Liver (tissue), 9 donors: ENCODE data around the gene KAT5. TPM values are rescaled to one million over a fixed set of nuclear protein-coding genes. Genes with fewer than 3 reads are reported as not detected.

Experiments
- DNase-seq: peaks from one replicate; pipeline ENCODE4 v3.0.0-alpha.2; 2017; ENCODE audit warnings: low spot score
- H3K27ac ChIP-seq, 2 donors: one replicate each; pipeline ENCODE4 v1.7.0; 2013; ENCODE audit warnings: inconsistent platforms in 2 of 2, low read length in 2 of 2, control low read depth in 1 of 2, low read depth in 1 of 2, mild to moderate bottlenecking in 1 of 2
- H3K27me3 ChIP-seq, 4 donors: one replicate each; pipeline versions ENCODE4 v1.6.1 to v1.7.0; 2013; ENCODE audit warnings: low read length in 3 of 4, inconsistent platforms in 1 of 4, mild to moderate bottlenecking in 1 of 4, moderate library complexity in 1 of 4; ENCODE audit not compliant: control insufficient read depth in 4 of 4, insufficient read depth in 4 of 4
- H3K36me3 ChIP-seq, 4 donors: one replicate each; pipeline versions ENCODE4 v1.6.1 to v1.7.0; 2013; ENCODE audit warnings: low read length in 3 of 4, mild to moderate bottlenecking in 3 of 4, low read depth in 1 of 4, moderate library complexity in 1 of 4; ENCODE audit not compliant: control insufficient read depth in 4 of 4, insufficient read depth in 3 of 4
- H3K4me1 ChIP-seq, 4 donors: one replicate each; pipeline versions ENCODE4 v1.6.1 to v1.7.0; 2013; ENCODE audit warnings: low read length in 3 of 4, mild to moderate bottlenecking in 3 of 4, moderate library complexity in 1 of 4; ENCODE audit not compliant: control insufficient read depth in 4 of 4, insufficient read depth in 4 of 4
- H3K4me3 ChIP-seq, 3 donors: one replicate each; pipeline versions ENCODE4 v1.6.1 to v1.7.0; 2013; ENCODE audit warnings: low read length in 3 of 3, control low read depth in 1 of 3, low read depth in 1 of 3, mild to moderate bottlenecking in 1 of 3
- H3K9ac ChIP-seq, 2 donors: one replicate each; pipeline ENCODE4 v1.7.0; 2013; ENCODE audit warnings: low read length in 2 of 2, mild to moderate bottlenecking in 2 of 2, moderate library complexity in 2 of 2, control low read depth in 1 of 2, low read depth in 1 of 2
- H3K9me3 ChIP-seq, 4 donors: one replicate each; pipeline versions ENCODE4 v1.6.1 to v1.7.0; 2013; ENCODE audit warnings: low read length in 3 of 4; ENCODE audit not compliant: control insufficient read depth in 4 of 4
- EGR1 ChIP-seq, 2 donors: IDR thresholded peaks; 2 replicates each; pipeline ENCODE4 v1.6.1; 2016 to 2018; ENCODE audit warnings: antibody characterized with exemption in 2 of 2, low read depth in 2 of 2
- FOXA1 ChIP-seq: IDR thresholded peaks from 2 replicates; pipeline ENCODE4 v1.6.1; 2016; ENCODE audit warnings: antibody characterized with exemption
- FOXA2 ChIP-seq: IDR thresholded peaks from 2 replicates; pipeline ENCODE4 v1.6.1; 2016; ENCODE audit warnings: antibody characterized with exemption
- GABPA ChIP-seq, 2 donors: IDR thresholded peaks in 1 of 2; conservative IDR thresholded peaks in 1 of 2; 2 replicates each; pipeline ENCODE4 v1.6.1; 2016; ENCODE audit warnings: antibody characterized with exemption in 2 of 2, mild to moderate bottlenecking in 1 of 2, moderate library complexity in 1 of 2
- HNF4G ChIP-seq: IDR thresholded peaks from 2 replicates; pipeline ENCODE4 v1.6.1; 2016; ENCODE audit warnings: antibody characterized with exemption
- JUND ChIP-seq, 2 donors: IDR thresholded peaks; 2 replicates each; pipeline ENCODE4 v1.6.1; 2016; ENCODE audit warnings: antibody characterized with exemption in 2 of 2
- NR2F2 ChIP-seq: IDR thresholded peaks from 2 replicates; pipeline ENCODE4 v1.6.1; 2016; ENCODE audit warnings: antibody characterized with exemption
- RAD21 ChIP-seq, 2 donors: IDR thresholded peaks; 2 replicates each; pipeline ENCODE4 v1.6.1; 2016; ENCODE audit warnings: antibody characterized with exemption in 2 of 2, mild to moderate bottlenecking in 2 of 2
- RXRA ChIP-seq, 2 donors: IDR thresholded peaks; 2 replicates each; pipeline ENCODE4 v1.6.1; 2017 to 2018; ENCODE audit warnings: antibody characterized with exemption in 2 of 2, mild to moderate bottlenecking in 1 of 2
- SP1 ChIP-seq: IDR thresholded peaks from 2 replicates; pipeline ENCODE4 v1.6.1; 2018; ENCODE audit warnings: antibody characterized with exemption, mild to moderate bottlenecking
- TAF1 ChIP-seq: conservative IDR thresholded peaks from 2 replicates; pipeline ENCODE4 v1.6.1; 2016; ENCODE audit warnings: antibody characterized with exemption, mild to moderate bottlenecking
- YY1 ChIP-seq: IDR thresholded peaks from 2 replicates; pipeline ENCODE4 v1.6.1; 2016; ENCODE audit warnings: antibody characterized with exemption, mild to moderate bottlenecking
- WGBS: extraction: QIAGEN DNeasy Blood & Tissue Kit; methylation state at CpG from one replicate; pipeline ENCODE4 v1.1.7; 2013; 5-methylcytosine and 5-hydroxymethylcytosine counted together
- polyA plus RNA-seq, 2 donors: library from polyadenylated mRNA; stranded (reverse) in 1 of 2; unstranded in 1 of 2; fragments of 200-250 nt in 1 of 2; fragments of >200 nt in 1 of 2; fragmentation: Nextera tagmentation in 1 of 2; extraction: Ambion mirVana in 1 of 2; gene quantifications; one replicate each; pipeline versions ENCODE4 v1.2.1 to v1.2.3, GENCODE V29; 2013 to 2015
- total RNA-seq, 2 donors: library from RNA; depleted of rRNA; stranded (reverse); fragments of >200 nt; gene quantifications; one replicate each; pipeline ENCODE4 v1.2.3, GENCODE V29; 2014
- TF ChIP-seq, protein P1 (sequence below): IDR thresholded peaks from 2 replicates; pipeline ENCODE4 v1.6.1; 2016; ENCODE audit warnings: antibody characterized with exemption
- donor health status: healthy.
- donor health status: healthy.
- donor health status: healthy.
- donor health status: healthy.
- donor health status: healthy.

KAT5 gene
- total and polyA plus RNA-seq, 4 donors, result 15.5 to 22.9 (median 18.4) TPM

DNA sequence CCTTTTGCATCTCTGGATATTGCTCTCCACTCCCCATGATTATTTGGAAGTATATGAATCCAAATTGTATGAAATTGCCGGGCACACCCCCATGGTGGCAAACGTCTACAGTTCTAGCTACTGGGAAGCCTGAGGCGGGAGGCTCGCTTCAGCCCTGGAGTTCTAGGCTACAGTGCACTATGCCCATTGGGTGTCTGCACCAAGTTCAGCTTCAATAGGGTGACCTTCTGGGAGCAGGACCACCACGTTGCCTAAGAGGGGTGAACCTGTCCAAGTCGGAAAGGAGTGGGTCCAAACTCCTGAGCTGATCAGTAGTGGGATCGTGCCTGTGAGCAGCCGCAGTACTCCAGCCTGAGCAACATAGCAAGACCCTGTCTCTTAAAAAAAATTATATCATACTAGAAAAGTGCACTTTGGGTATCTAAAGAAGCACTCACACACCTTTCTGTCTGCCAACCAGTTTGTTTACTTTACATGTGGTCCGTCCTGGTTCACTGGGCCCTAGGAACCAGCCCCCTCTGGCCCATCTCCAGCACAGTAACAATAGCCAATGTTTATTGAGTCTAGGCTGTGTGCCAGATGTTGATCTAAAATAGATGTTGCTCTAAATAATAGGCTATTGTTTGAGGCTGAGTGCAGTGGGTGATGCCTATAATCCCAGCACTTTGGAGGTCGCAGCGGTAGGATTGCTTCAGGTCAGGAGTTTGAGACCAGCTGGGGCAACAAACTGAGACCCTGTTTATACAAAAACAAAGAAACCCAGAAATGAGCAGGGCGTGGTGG is 16.4 kb upstream of the KAT5 start:
- Histone ChIP-seq H3K27me3 (no peaks in the 10 kb centered on the region), H3K27ac (no peak overlapping the region), H3K9me3 (no peaks in the 10 kb centered on the region), H3K4me1 (peaks cover 0 to 6% (median 0%) of the 10 kb centered on the region in 4 donors), H3K36me3 (no peaks in the 10 kb centered on the region), H3K9ac (no peak overlapping the region), H3K4me3 (no peak overlapping the region)
- WGBS, result 72% methylated on average over 12 of the region's 12 CpGs
- no peak for TF ChIP-seq JUND (IDR thresholded peaks at IDR 0.05)
- TF ChIP-seq RAD21 (IDR thresholded peaks at IDR 0.05), result no peak
- TF ChIP-seq FOXA1, result no peak
- TF ChIP-seq NR2F2, result no peak
- no peak for TF ChIP-seq EGR1 (IDR thresholded peaks at IDR 0.05; ENCODE audit: low read depth in 2 of 2)
- TF ChIP-seq YY1, result no peak
- TF ChIP-seq FOXA2, result no peak
- TF ChIP-seq SP1, result no peak
- TF ChIP-seq, protein P1, sequence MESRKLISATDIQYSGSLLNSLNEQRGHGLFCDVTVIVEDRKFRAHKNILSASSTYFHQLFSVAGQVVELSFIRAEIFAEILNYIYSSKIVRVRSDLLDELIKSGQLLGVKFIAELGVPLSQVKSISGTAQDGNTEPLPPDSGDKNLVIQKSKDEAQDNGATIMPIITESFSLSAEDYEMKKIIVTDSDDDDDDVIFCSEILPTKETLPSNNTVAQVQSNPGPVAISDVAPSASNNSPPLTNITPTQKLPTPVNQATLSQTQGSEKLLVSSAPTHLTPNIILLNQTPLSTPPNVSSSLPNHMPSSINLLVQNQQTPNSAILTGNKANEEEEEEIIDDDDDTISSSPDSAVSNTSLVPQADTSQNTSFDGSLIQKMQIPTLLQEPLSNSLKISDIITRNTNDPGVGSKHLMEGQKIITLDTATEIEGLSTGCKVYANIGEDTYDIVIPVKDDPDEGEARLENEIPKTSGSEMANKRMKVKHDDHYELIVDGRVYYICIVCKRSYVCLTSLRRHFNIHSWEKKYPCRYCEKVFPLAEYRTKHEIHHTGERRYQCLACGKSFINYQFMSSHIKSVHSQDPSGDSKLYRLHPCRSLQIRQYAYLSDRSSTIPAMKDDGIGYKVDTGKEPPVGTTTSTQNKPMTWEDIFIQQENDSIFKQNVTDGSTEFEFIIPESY, result no peak
- no peak for TF ChIP-seq TAF1
- TF ChIP-seq GABPA (IDR thresholded peaks at IDR 0.05 in 1 of 2, conservative IDR thresholded peaks at IDR 0.05 in 1 of 2), result no peak
- no peak for TF ChIP-seq HNF4G
- DNase-seq, result no peak

GRCh38 chr11:65696802-65697552 is 15.1 kb upstream of the KAT5 start:
- no peak for DNase-seq
- Histone ChIP-seq H3K27me3 (no peaks in the 10 kb centered on the region), H3K4me3 (no peak overlapping the region), H3K9me3 (no peaks in the 10 kb centered on the region), H3K4me1 (peaks cover 0 to 6% (median 0%) of the 10 kb centered on the region in 4 donors), H3K9ac (no peak overlapping the region), H3K27ac (no peak overlapping the region), H3K36me3 (no peaks in the 10 kb centered on the region)
- no peak for TF ChIP-seq RXRA (IDR thresholded peaks at IDR 0.05)
- no peak for TF ChIP-seq FOXA1
- TF ChIP-seq FOXA2, result no peak
- TF ChIP-seq SP1, result no peak
- TF ChIP-seq, protein P1, result no peak
- TF ChIP-seq RAD21 (IDR thresholded peaks at IDR 0.05), result no peak
- no peak for TF ChIP-seq GABPA (IDR thresholded peaks at IDR 0.05 in 1 of 2, conservative IDR thresholded peaks at IDR 0.05 in 1 of 2)
- 91% methylated on average over 5 of the region's 5 CpGs for WGBS
